ENCODE measurements around the gene ZNF581.
A peak's percentile ranks its signal among the peaks of the same experiment; 100 is the strongest.

ZNF581 gene

DNA sequence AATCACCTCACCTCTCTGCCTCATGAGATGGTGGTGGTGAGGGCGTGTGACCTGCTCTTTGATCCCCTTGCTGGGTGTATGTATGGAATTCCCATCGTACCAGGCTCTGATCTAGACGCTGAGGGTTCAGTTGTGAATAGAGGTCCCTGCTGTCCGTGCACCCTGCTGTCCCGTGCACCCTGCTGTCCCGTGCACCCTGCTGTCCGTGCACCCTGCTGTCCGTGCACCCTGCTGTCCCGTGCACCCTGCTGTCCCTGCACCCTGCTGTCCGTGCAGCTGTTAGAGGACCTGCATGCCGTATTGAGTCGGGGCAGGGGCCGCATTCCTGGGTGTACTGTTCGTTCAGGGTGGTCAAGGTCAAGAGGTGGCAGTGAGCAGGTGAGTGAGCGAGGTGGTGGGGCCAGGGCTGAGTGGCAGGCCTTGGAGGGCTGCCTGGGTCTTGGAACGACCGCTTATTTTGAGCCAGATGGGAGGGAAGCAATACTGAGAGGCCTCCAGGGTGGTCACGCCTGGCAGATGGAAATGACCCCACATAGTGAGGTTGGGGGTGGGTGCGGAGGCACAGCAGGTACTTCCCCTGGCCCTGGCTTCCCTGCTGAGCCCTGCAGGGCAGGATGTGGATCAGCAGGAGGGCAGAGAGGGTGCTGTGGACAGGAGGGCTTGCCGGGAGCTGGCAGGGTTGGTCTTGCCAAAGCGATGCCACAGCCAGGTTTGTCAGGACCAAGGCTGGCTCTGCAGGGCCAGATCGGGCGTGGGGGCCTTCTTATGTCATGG is 27.0 kb downstream of the ZNF581 start:
- H3K4me3 ChIP-seq (ENCODE audit: low read depth, low read length), result no peak overlapping the region
- DNase-seq (ENCODE audit: low read depth), result no peak
- TF ChIP-seq, protein P1, sequence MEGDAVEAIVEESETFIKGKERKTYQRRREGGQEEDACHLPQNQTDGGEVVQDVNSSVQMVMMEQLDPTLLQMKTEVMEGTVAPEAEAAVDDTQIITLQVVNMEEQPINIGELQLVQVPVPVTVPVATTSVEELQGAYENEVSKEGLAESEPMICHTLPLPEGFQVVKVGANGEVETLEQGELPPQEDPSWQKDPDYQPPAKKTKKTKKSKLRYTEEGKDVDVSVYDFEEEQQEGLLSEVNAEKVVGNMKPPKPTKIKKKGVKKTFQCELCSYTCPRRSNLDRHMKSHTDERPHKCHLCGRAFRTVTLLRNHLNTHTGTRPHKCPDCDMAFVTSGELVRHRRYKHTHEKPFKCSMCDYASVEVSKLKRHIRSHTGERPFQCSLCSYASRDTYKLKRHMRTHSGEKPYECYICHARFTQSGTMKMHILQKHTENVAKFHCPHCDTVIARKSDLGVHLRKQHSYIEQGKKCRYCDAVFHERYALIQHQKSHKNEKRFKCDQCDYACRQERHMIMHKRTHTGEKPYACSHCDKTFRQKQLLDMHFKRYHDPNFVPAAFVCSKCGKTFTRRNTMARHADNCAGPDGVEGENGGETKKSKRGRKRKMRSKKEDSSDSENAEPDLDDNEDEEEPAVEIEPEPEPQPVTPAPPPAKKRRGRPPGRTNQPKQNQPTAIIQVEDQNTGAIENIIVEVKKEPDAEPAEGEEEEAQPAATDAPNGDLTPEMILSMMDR (conservative IDR thresholded peaks at IDR 0.05; ENCODE audit: low read depth, low read length), result no peak

DNA sequence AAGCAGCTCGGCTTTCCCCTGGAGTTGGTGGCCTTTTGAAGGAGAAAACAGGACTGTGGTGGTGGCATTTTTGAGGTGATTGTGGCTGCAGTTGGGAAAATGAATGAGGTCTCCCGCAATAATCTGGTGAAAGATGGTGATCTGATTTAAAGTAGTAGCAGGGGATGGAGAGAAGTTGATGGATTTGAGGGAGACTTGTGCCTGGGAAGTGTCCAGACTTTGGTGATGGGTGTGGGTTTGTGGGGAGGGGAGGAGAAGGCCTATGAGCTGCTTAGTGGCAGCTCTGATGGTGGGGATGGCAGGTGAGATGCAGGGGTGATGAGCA is 27.6 kb downstream of the ZNF581 start:
- TF ChIP-seq, protein P1 (conservative IDR thresholded peaks at IDR 0.05; ENCODE audit: low read depth, low read length), result no peak
- H3K4me3 ChIP-seq (ENCODE audit: low read depth, low read length), result no peak overlapping the region
- no peak for DNase-seq (ENCODE audit: low read depth)

DNA sequence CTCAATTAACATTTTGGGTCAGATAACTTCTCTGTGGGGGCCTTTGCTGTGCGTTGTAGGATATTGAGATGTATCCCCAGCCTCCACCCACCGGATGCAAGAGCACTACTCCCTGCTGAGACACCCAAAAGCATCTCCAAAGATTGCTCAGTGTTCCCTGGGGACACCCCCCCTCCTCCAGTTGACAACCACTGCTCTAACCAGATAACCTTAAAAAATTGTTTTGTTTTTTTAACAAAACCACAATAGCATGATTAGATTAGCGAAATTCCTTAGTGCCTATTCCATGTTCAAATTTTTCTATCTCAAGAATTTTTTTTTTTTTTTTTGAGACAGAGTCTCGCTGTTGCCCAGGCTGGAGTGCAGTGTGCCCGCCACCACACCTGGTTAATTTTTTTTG is 29.0 kb downstream of the ZNF581 start:
- TF ChIP-seq, protein P1 (conservative IDR thresholded peaks at IDR 0.05; ENCODE audit: low read depth, low read length), result no peak
- peak; percentile 65 for DNase-seq (ENCODE audit: low read depth)
- H3K4me3 ChIP-seq (ENCODE audit: low read depth, low read length), result no peak overlapping the region

DNA sequence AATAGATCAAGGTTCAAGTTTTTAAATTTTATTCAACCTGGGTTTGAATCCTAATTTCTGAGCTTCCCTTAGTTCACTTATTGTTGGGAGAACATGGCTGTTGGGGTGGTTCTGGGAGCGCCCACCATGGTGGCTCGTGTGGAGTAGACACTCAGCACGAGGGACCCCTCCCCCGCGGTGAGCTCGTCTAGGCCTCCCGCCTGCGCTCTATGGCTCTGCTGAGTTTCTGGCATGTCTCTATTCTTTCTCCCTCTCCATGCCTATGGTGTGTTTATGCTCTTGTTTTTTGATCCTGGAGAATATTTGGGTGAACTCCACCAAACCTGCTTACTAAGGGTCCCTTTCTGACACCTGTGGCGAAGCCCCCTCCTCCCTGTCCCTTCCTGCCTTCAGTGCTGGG is 30.0 kb downstream of the ZNF581 start:
- DNase-seq (ENCODE audit: low read depth), result no peak
- TF ChIP-seq, protein P1 (conservative IDR thresholded peaks at IDR 0.05; ENCODE audit: low read depth, low read length), result no peak
- no peak overlapping the region for H3K4me3 ChIP-seq (ENCODE audit: low read depth, low read length)

DNA sequence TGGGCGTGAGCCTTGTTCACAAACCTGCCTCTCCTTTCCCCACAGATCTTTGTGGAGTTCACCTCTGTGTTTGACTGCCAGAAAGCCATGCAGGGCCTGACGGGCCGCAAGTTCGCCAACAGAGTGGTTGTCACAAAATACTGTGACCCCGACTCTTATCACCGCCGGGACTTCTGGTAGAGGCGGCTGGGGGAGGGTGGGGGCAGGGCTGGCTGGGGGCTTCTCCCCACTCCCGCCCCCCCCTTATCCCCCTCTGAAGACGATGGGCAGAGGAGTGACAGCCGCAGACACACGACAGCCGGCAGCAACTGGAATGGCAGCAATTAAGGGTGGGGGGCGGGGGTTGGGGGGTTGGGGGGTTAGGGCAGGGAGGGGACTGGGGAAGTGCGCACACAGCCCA is 30.4 kb downstream of the ZNF581 start:
- DNase-seq (ENCODE audit: low read depth), result no peak
- no peak overlapping the region for H3K4me3 ChIP-seq (ENCODE audit: low read depth, low read length)
- TF ChIP-seq, protein P1 (conservative IDR thresholded peaks at IDR 0.05; ENCODE audit: low read depth, low read length), result no peak

DNA sequence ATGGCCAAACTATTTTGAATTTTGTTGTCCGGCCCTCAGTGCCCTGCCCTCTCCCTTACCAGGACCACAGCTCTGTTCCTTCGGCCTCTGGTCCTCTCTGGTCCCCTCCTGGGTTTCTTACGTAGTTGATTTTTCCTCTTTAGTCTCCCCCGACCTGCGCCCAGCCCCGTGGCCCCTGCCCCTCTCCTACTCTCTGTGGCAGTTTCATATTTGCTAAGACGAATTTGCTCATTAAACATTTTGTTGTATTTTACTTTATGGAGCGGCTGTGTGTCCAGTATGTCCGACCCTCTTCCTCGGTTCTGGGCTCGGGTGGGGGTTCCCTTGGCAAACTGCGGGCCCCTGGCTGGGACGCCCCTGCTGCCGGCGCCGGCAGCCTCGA is 31.0 kb downstream of the ZNF581 start:
- peak overlapping the region; percentile 82 for H3K4me3 ChIP-seq (ENCODE audit: low read depth, low read length)
- TF ChIP-seq, protein P1 (conservative IDR thresholded peaks at IDR 0.05; ENCODE audit: low read depth, low read length), result no peak
- DNase-seq (ENCODE audit: low read depth), result no peak
